Keratinocyte (primary cell): Measurements from ENCODE around the gene TCERG1L. TPM values are rescaled to one million over a fixed set of nuclear protein-coding genes. Genes with fewer than 3 reads are reported as not detected.

Source experiments
- DNase-seq: peaks from one replicate; pipeline ENCODE4 v3.0.0-alpha.2; 2011; ENCODE audit warnings: low read depth, missing footprints, low spot score
- FAIRE-seq: peaks from 2 replicates; lab custom pipeline; 2011; peaks lifted over from hg19 to GRCh38; lab: Jason Lieb, UNC
- H2AFZ ChIP-seq: 2 replicates; pipeline ENCODE4 v1.6.0; 2012; ENCODE audit warnings: low read length, control low read depth, inconsistent platforms; ENCODE audit not compliant: control insufficient read depth
- H3K27ac ChIP-seq: 2 replicates; pipeline ENCODE4 v1.5.1; 2011; ENCODE audit warnings: low read length; ENCODE audit not compliant: control insufficient read depth, insufficient read depth
- H3K27me3 ChIP-seq: 3 replicates; pipeline ENCODE4 v1.6.0; 2011; ENCODE audit warnings: low read length; ENCODE audit not compliant: control insufficient read depth, insufficient read depth; ENCODE audit errors: extremely low read depth
- H3K36me3 ChIP-seq, 2 experiments: 2 replicates in 1 of 2; 3 replicates in 1 of 2; pipeline ENCODE4 v1.5.1; 2011; ENCODE audit warnings: low read length in 2 of 2, mild to moderate bottlenecking in 1 of 2; ENCODE audit not compliant: control insufficient read depth in 2 of 2, insufficient read depth in 2 of 2; ENCODE audit errors: extremely low read depth in 1 of 2
- H3K4me1 ChIP-seq: 3 replicates; pipeline ENCODE4 v1.5.1; 2011; ENCODE audit warnings: low read length; ENCODE audit not compliant: control insufficient read depth, insufficient read depth; ENCODE audit errors: extremely low read depth
- H3K4me2 ChIP-seq: 3 replicates; pipeline ENCODE4 v1.6.0; 2011; ENCODE audit warnings: low read depth, low read length; ENCODE audit not compliant: control insufficient read depth, insufficient read depth; ENCODE audit errors: extremely low read depth
- H3K4me3 ChIP-seq, 3 experiments: fragments of 200-600 bp in 1 of 3; sonication (generic) in 1 of 3; 2 replicates in 2 of 3; 3 replicates in 1 of 3; pipeline ENCODE4 v1.5.1; 2011 to 2016; ENCODE audit warnings: low read length in 3 of 3, mild to moderate bottlenecking in 3 of 3, control low read depth in 2 of 3, inconsistent platforms in 1 of 3, low read depth in 1 of 3, mixed read lengths in 1 of 3, mixed run types in 1 of 3, moderate library complexity in 1 of 3; ENCODE audit not compliant: control insufficient read depth in 2 of 3, insufficient read depth in 2 of 3; ENCODE audit errors: extremely low read depth in 1 of 3
- H3K79me2 ChIP-seq: 2 replicates; pipeline ENCODE4 v1.6.0; 2012; ENCODE audit warnings: low read length; ENCODE audit not compliant: control insufficient read depth, insufficient read depth
- H3K9ac ChIP-seq: 3 replicates; pipeline ENCODE4 v1.6.0; 2011; ENCODE audit warnings: low read length; ENCODE audit not compliant: control insufficient read depth, insufficient read depth; ENCODE audit errors: extremely low read depth
- H3K9me1 ChIP-seq: 3 replicates; pipeline ENCODE4 v1.6.0; 2011; ENCODE audit warnings: low read length; ENCODE audit not compliant: control insufficient read depth, insufficient read depth; ENCODE audit errors: extremely low read depth
- H3K9me3 ChIP-seq: 2 replicates; pipeline ENCODE4 v1.5.1; 2012; ENCODE audit warnings: low read depth, low read length; ENCODE audit not compliant: control insufficient read depth
- H4K20me1 ChIP-seq: 3 replicates; pipeline ENCODE4 v1.6.0; 2011; ENCODE audit warnings: low read length; ENCODE audit not compliant: control insufficient read depth, insufficient read depth; ENCODE audit errors: extremely low read depth
- EZH2 ChIP-seq: IDR thresholded peaks from one replicate; pipeline ENCODE4 v1.6.1; 2012; ENCODE audit warnings: inconsistent platforms, mild to moderate bottlenecking, low read length, moderate library complexity
- dilution Hi-C: fragments of 300-500 bp; cut with MboI; formaldehyde crosslinking; loops from one replicate; pipeline ENCODE4 v1.7.0; 2020; ENCODE audit warnings: low sequenced_read_pairs; ENCODE audit not compliant: extremely low pct_ligation_motif_present
- polyA plus RNA-seq, 5 experiments: library from polyadenylated mRNA; depleted of rRNA in 3 of 5; stranded (reverse) in 3 of 5; stranded (forward) in 1 of 5; unstranded in 1 of 5; fragments of >200 nt; gene quantifications; 1 replicate in 1 of 5; 2 replicates in 3 of 5; 3 replicates in 1 of 5; pipeline versions ENCODE4 v1.2.1 to v1.2.3, GENCODE V29; 2011 to 2012; ENCODE audit warnings: missing spikeins in 2 of 5, low read depth in 1 of 5, low replicate concordance in 1 of 5
- TF ChIP-seq, protein P1 (sequence below), 3 experiments: IDR thresholded peaks in 1 of 3; conservative IDR thresholded peaks in 1 of 3; optimal IDR thresholded peaks in 1 of 3; 2 replicates in 2 of 3; 3 replicates in 1 of 3; pipeline versions ENCODE3 to v1.5.1; 2011; ENCODE audit warnings: low read length in 3 of 3, mild to moderate bottlenecking in 3 of 3, moderate library complexity in 2 of 3, control low read depth in 1 of 3, inconsistent platforms in 1 of 3; ENCODE audit not compliant: insufficient read depth in 2 of 3; ENCODE audit errors: extremely low read depth in 1 of 3

Gene TCERG1L
- polyA plus RNA-seq, 1 donor (not counting 4 experiments of a cell fraction or from before 2014, with no cell fraction given), result not detected

DNA sequence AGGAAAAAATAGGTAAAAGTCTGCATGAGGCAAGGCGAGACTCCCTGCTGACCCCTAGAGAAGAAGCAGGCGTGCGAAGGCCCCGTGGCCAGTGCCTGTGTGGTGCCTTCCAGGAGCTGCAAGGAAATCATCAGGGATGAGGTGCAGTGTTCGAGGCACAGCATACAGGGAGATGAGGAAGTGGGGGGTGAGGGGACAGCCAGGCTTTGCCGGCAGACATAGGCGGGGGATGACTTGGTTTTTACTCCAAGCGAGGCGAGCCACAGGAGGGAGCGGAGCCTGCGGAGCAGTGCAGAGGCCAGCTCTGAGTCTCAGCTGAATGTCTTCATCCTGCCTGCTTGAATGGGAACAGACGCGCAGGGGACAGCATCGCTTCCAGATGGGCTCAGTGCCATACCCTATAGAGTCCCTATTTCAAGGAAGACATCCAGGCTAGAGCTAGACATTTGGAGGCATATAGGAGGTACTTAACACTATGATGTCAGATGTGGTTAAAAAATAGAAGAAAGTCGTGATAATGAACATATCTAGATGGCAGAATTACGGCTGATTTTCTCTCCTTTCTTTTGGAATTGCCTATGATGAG lies 49.5 kb downstream of the TCERG1L start:
- Histone ChIP-seq H3K4me1 (no peaks in the 10 kb centered on the region), H3K9ac (no peak overlapping the region), H3K4me2 (no peak overlapping the region), H2AFZ (no peak overlapping the region), H3K9me3 (peaks cover 9% of the 10 kb centered on the region), H3K79me2 (no peaks in the 10 kb centered on the region), H3K27me3 (no peaks in the 10 kb centered on the region), H3K9me1 (no peaks in the 10 kb centered on the region), H3K27ac (no peak overlapping the region), H3K36me3 (no peaks in the 10 kb centered on the region), H3K4me3 (no peak overlapping the region), H4K20me1 (no peaks in the 10 kb centered on the region)
- TF ChIP-seq, protein P1, sequence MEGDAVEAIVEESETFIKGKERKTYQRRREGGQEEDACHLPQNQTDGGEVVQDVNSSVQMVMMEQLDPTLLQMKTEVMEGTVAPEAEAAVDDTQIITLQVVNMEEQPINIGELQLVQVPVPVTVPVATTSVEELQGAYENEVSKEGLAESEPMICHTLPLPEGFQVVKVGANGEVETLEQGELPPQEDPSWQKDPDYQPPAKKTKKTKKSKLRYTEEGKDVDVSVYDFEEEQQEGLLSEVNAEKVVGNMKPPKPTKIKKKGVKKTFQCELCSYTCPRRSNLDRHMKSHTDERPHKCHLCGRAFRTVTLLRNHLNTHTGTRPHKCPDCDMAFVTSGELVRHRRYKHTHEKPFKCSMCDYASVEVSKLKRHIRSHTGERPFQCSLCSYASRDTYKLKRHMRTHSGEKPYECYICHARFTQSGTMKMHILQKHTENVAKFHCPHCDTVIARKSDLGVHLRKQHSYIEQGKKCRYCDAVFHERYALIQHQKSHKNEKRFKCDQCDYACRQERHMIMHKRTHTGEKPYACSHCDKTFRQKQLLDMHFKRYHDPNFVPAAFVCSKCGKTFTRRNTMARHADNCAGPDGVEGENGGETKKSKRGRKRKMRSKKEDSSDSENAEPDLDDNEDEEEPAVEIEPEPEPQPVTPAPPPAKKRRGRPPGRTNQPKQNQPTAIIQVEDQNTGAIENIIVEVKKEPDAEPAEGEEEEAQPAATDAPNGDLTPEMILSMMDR (optimal IDR thresholded peaks at IDR 0.05 in 1 of 3, IDR thresholded peaks at IDR 0.05 in 1 of 3, conservative IDR thresholded peaks at IDR 0.05 in 1 of 3; ENCODE audit: extremely low read depth in 1 of 3, insufficient read depth in 2 of 3, low read length in 3 of 3), result no peak
- no peak for TF ChIP-seq EZH2
- dilution Hi-C loops, result no loop called here
- FAIRE-seq (no peak), DNase-seq (no peak)

DNA sequence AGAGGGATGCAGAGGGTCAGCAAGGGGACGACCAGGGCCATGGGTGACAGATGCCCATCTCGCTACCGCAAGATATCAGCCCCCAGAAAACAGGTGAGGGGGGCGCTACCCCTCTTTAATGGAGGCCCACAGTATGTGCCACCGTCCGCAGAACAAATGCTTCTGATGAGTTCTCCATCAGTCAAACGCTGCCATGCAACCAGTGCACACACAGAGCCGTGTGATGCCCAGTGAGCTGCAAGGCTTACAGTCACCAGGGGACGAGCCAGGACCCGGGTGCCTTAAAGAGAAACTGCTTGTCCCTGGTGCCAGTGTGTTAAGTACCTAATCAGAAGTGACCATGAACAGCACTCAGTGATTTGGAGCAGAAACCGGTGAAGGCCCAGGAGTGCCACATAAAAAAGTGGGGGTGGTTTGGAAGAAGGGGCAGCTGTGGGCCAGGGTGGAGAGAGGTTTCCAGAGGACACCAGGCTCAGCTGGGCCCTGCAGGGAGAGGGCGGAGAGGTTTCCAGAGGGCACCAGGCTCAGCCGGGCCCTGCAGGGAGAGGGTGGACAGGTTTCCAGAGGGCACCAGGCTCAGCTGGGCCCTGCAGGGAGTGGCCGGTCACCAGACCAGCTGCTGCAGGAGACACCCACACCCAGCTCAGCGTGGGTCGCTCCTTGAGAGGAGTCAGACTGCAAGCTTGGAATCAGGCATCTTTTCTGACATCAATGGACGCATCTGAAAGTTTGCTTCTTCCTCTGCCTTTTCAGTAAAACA lies 50.9 kb downstream of the TCERG1L start:
- Histone ChIP-seq H3K4me1 (no peaks in the 10 kb centered on the region), H3K9ac (no peak overlapping the region), H3K9me1 (no peaks in the 10 kb centered on the region), H3K27ac (no peak overlapping the region), H3K27me3 (no peaks in the 10 kb centered on the region), H3K79me2 (no peaks in the 10 kb centered on the region), H3K4me2 (no peak overlapping the region), H2AFZ (no peak overlapping the region), H3K9me3 (peaks cover 8% of the 10 kb centered on the region), H3K36me3 (no peaks in the 10 kb centered on the region), H4K20me1 (no peaks in the 10 kb centered on the region), H3K4me3 (no peak overlapping the region)
- FAIRE-seq, result no peak
- dilution Hi-C loops, result no loop called here
- TF ChIP-seq, protein P1 (optimal IDR thresholded peaks at IDR 0.05 in 1 of 3, IDR thresholded peaks at IDR 0.05 in 1 of 3, conservative IDR thresholded peaks at IDR 0.05 in 1 of 3; ENCODE audit: extremely low read depth in 1 of 3, insufficient read depth in 2 of 3, low read length in 3 of 3), result no peak
- TF ChIP-seq EZH2, result no peak
- no peak for DNase-seq
